ENCODE measurements around the gene PRKCZ.

Gene PRKCZ

DNA sequence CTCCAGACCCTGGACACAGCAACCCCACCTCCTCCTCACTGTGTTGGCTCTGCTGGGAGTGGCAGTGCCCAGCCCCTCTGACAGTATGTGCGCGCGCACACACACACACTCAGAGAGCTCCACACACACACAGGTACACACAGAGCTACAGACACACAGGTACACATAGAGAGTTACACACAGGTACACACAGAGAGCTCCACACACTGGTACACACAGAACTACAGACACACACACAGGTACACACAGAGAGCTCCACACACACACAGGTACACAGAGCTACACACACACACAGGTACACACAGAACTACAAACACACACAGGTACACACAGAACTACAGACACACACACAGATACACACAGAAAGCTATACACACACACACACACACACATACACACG lies 6.3 kb upstream of the PRKCZ start:
- no peak overlapping the region for H2BK120ac ChIP-seq (ENCODE audit: low read depth, low read length)
- no CpG with 5 or more reads among the region's 4 CpGs for WGBS, 2 donors (ENCODE audit: extremely low coverage in 2 of 2, insufficient read length in 2 of 2, insufficient replicate concordance in 1 of 2)

DNA sequence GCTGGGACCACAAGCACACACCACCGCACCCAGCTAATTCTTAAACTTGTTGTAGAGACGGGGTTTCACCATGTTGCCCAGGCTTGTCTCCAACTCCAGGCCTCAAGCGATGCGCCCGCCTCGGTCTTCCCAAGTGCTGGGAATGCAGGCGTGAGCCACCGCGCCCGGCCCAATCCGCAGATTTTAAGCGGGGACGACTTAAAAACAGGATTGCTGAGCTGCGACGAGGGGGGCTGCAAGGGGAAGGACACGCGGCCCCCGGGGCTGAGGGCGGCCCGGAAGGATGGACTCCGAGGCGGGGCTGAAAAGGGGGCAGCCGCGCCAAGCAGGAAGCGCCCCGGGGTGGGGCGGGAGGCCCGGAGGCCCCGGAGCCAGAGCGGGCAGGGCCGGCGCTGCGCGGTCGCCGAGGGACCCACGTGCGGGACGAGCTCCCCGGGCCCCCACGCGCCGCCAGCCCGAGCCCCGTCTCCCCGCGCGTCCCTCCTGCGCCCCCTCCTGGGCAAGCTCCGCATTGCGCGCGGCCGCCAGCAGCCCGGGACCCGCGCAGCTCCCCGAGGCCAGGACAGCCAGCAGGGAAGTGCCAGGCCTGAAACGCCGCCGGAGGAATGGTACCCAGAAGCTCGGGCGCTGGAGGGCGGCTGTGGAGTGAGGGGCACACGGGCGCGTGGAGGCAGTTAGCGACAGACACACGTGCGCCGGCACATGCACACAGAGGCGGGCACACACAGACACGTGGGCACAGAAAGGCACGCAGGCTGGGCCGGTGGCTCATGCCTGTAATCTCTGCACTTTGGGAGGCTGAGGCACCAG lies 5.5 kb upstream of the PRKCZ start:
- no CpG with 5 or more reads among the region's 75 CpGs for WGBS, 2 donors (ENCODE audit: extremely low coverage in 2 of 2, insufficient read length in 2 of 2, insufficient replicate concordance in 1 of 2)
- peak overlapping the region; percentile 74 for H2BK15ac ChIP-seq (ENCODE audit: low read length)
- H3K9ac ChIP-seq (ENCODE audit: low read depth, low read length, poor library complexity): peak overlapping the region; percentile 86
- H3K36me3 ChIP-seq (replicated peaks in 1 of 2; ENCODE audit: control insufficient read depth in 2 of 2, insufficient read depth in 2 of 2, low read length in 2 of 2): no peaks in the 10 kb centered on the region
- peaks cover 2% of the 10 kb centered on the region for H3K79me1 ChIP-seq (ENCODE audit: low read depth, low read length)
- peak overlapping the region; percentile 85 for H2AFZ ChIP-seq (ENCODE audit: low read length)
- peaks cover 0 to 2% of the 10 kb centered on the region in 2 donors for H3K9me3 ChIP-seq (replicated peaks in 1 of 2; ENCODE audit: control insufficient read depth in 2 of 2, insufficient read depth in 1 of 2, low read depth in 1 of 2, low read length in 2 of 2)
- peaks cover 0 to 83% (median 32%) of the 10 kb centered on the region in 3 experiments for H3K27me3 ChIP-seq (ENCODE audit: control insufficient read depth in 3 of 3, insufficient read depth in 3 of 3, low read depth in 1 of 3, low read length in 3 of 3)
- H4K91ac ChIP-seq (ENCODE audit: low read depth, low read length, poor library complexity): no peak overlapping the region
- peak; percentile 72 for DNase-seq (ENCODE audit: low spot score)
- H4K8ac ChIP-seq (ENCODE audit: low read depth, low read length): no peak overlapping the region
- H2BK120ac ChIP-seq (ENCODE audit: low read depth, low read length): peak overlapping the region; percentile 81
- peak overlapping the region; percentile 39 for H2BK5ac ChIP-seq (ENCODE audit: low read length)
- H3K4me1 ChIP-seq (ENCODE audit: control insufficient read depth in 2 of 2, insufficient read depth in 1 of 2, low read depth in 1 of 2, low read length in 2 of 2): peaks cover 3 to 26% of the 10 kb centered on the region in 2 donors
- peak overlapping the region; percentile 80 for H3K4me2 ChIP-seq (ENCODE audit: insufficient read depth, low read length, poor library complexity, severe bottlenecking)
- H3K23ac ChIP-seq (ENCODE audit: low read depth, low read length, poor library complexity): peak overlapping the region; percentile 73
- peak overlapping the region; percentile 58 for H2BK12ac ChIP-seq (ENCODE audit: low read length)
- no peak overlapping the region for H3K4me3 ChIP-seq (ENCODE audit: low read length in 2 of 2)
- H3K18ac ChIP-seq (ENCODE audit: low read length): peak overlapping the region; percentile 93
- no peak overlapping the region for H3K14ac ChIP-seq (ENCODE audit: low read length)
- H3K4ac ChIP-seq (ENCODE audit: low read length): peak overlapping the region; percentile 84
- H3K27ac ChIP-seq (replicated peaks; ENCODE audit: low read length): no peak overlapping the region
- no peak overlapping the region for H2AK5ac ChIP-seq (ENCODE audit: low read depth, low read length)

More for the DNA sequence above, 6.3 kb upstream of the PRKCZ start:
- peak overlapping the region; percentile 23 for H4K8ac ChIP-seq (ENCODE audit: low read depth, low read length)
- H3K27ac ChIP-seq (replicated peaks; ENCODE audit: low read length): no peak overlapping the region
- peak overlapping the region; percentile 93 for H3K23ac ChIP-seq (ENCODE audit: low read depth, low read length, poor library complexity)
- peaks cover 3 to 20% of the 10 kb centered on the region in 2 donors for H3K4me1 ChIP-seq (ENCODE audit: control insufficient read depth in 2 of 2, insufficient read depth in 1 of 2, low read depth in 1 of 2, low read length in 2 of 2)
- H2BK12ac ChIP-seq (ENCODE audit: low read length): peak overlapping the region; percentile 98
- H2AK5ac ChIP-seq (ENCODE audit: low read depth, low read length): peak overlapping the region; percentile 94
- H4K91ac ChIP-seq (ENCODE audit: low read depth, low read length, poor library complexity): no peak overlapping the region
- H3K9me3 ChIP-seq (replicated peaks in 1 of 2; ENCODE audit: control insufficient read depth in 2 of 2, insufficient read depth in 1 of 2, low read depth in 1 of 2, low read length in 2 of 2): peaks cover 0 to 2% of the 10 kb centered on the region in 2 donors
- peak overlapping the region; percentile 83 for H3K18ac ChIP-seq (ENCODE audit: low read length)
- H2BK15ac ChIP-seq (ENCODE audit: low read length): peak overlapping the region; percentile 85
- no peaks in the 10 kb centered on the region for H3K79me1 ChIP-seq (ENCODE audit: low read depth, low read length)
- DNase-seq (ENCODE audit: low spot score): no peak
- no peak overlapping the region for H3K4me3 ChIP-seq (ENCODE audit: low read length in 2 of 2)
- peak overlapping the region; percentile 66 for H2BK5ac ChIP-seq (ENCODE audit: low read length)
- no peak overlapping the region for H3K4ac ChIP-seq (ENCODE audit: low read length)
- peak overlapping the region; percentile 44 for H3K9ac ChIP-seq (ENCODE audit: low read depth, low read length, poor library complexity)
- peak overlapping the region; percentile 21 for H3K14ac ChIP-seq (ENCODE audit: low read length)
- no peak overlapping the region for H2AFZ ChIP-seq (ENCODE audit: low read length)
- H3K36me3 ChIP-seq (replicated peaks in 1 of 2; ENCODE audit: control insufficient read depth in 2 of 2, insufficient read depth in 2 of 2, low read length in 2 of 2): no peaks in the 10 kb centered on the region
- peaks cover 0 to 83% (median 24%) of the 10 kb centered on the region in 3 experiments for H3K27me3 ChIP-seq (ENCODE audit: control insufficient read depth in 3 of 3, insufficient read depth in 3 of 3, low read depth in 1 of 3, low read length in 3 of 3)
- no peak overlapping the region for H3K4me2 ChIP-seq (ENCODE audit: insufficient read depth, low read length, poor library complexity, severe bottlenecking)

DNA sequence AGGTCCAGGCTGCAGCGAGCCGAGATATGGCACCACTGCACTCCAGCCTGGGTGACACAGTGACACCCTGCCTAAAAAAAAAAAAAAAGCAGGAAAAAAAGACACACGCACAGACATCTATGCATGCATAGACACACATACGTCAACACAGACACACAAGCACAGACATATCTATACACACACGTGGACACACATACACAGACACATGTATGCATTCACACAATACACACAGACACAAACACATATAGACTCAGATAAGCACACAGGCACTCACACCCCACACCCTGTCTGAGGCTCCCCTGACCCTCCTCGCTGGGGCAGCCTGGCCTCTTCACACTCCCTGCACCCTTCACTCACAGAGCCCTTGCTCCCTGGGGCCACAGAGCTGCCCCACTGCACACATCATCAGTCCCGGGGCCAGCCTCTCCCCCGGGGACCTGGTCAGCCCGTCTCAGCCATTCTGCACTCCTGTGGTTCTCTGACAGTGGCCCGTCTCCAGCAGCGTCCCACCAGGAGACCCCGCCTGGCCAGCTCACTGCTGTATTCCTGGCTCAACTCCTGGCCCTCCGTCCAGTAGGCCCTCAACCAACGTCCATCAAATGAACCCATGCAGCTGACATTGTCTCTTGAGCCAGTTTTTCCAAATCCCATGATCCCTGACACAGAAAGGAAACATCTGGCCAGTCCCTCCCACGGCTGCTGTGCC lies 4.6 kb upstream of the PRKCZ start:
- Histone ChIP-seq H3K36me3 (replicated peaks in 1 of 2; ENCODE audit: control insufficient read depth in 2 of 2, insufficient read depth in 2 of 2, low read length in 2 of 2) (no peaks in the 10 kb centered on the region), H2BK12ac (ENCODE audit: low read length) (peak overlapping the region; percentile 14), H2BK120ac (ENCODE audit: low read depth, low read length) (no peak overlapping the region), H4K8ac (ENCODE audit: low read depth, low read length) (no peak overlapping the region), H3K9ac (ENCODE audit: low read depth, low read length, poor library complexity) (no peak overlapping the region), H3K4ac (ENCODE audit: low read length) (no peak overlapping the region), H3K18ac (ENCODE audit: low read length) (no peak overlapping the region), H3K4me1 (ENCODE audit: control insufficient read depth in 2 of 2, insufficient read depth in 1 of 2, low read depth in 1 of 2, low read length in 2 of 2) (peaks cover 3 to 26% of the 10 kb centered on the region in 2 donors), H2BK5ac (ENCODE audit: low read length) (no peak overlapping the region), H2AFZ (ENCODE audit: low read length) (no peak overlapping the region), H4K91ac (ENCODE audit: low read depth, low read length, poor library complexity) (no peak overlapping the region), H2AK5ac (ENCODE audit: low read depth, low read length) (peak overlapping the region; percentile 95), H3K79me1 (ENCODE audit: low read depth, low read length) (peaks cover 4% of the 10 kb centered on the region), H3K23ac (ENCODE audit: low read depth, low read length, poor library complexity) (no peak overlapping the region), H3K14ac (ENCODE audit: low read length) (peak overlapping the region; percentile 41), H3K9me3 (replicated peaks in 1 of 2; ENCODE audit: control insufficient read depth in 2 of 2, insufficient read depth in 1 of 2, low read depth in 1 of 2, low read length in 2 of 2) (peaks cover 0 to 2% of the 10 kb centered on the region in 2 donors), H3K27ac (replicated peaks; ENCODE audit: low read length) (no peak overlapping the region), H3K27me3 (ENCODE audit: control insufficient read depth in 3 of 3, insufficient read depth in 3 of 3, low read depth in 1 of 3, low read length in 3 of 3) (peaks cover 0 to 86% (median 34%) of the 10 kb centered on the region in 3 experiments), H3K4me2 (ENCODE audit: insufficient read depth, low read length, poor library complexity, severe bottlenecking) (no peak overlapping the region), H3K4me3 (ENCODE audit: low read length in 2 of 2) (no peak overlapping the region), H2BK15ac (ENCODE audit: low read length) (no peak overlapping the region)
- WGBS, 2 donors (ENCODE audit: extremely low coverage in 2 of 2, insufficient read length in 2 of 2, insufficient replicate concordance in 1 of 2): no CpG with 5 or more reads among the region's 15 CpGs
- no peak for DNase-seq (ENCODE audit: low spot score)

Measured in neuronal stem cell (in vitro differentiated cells).